ENCODE measurements around the gene ZNF763.
"Not testable (repeated sequence)": the region's sequence is repeated elsewhere in the genome, so short reads cannot be mapped to it uniquely, and the experiment has no call there.

The ZNF763 gene

GRCh38 chr19:11964858-11965645, at the start of gene ZNF763:
ZNF763 (plus strand) TSS chr19:11965040; CDS start chr19:11965209, 169 bp downstream.
- DNase-seq, result peak; percentile 45 to 92

GRCh38 chr19:11921852-11922495, 42.9 kb upstream of the ZNF763 start:
- no peak for DNase-seq

GRCh38 chr19:11924886-11925650, 39.8 kb upstream of the ZNF763 start, which contains the start of gene ZNF700:
ZNF700 (plus strand) TSS chr19:11925107; CDS start chr19:11925211, 104 bp downstream.
- peak; percentile 69 to 84 for DNase-seq

GRCh38 chr19:11925651-11926187, 39.1 kb upstream of the ZNF763 start:
- DNase-seq, result not testable (repeated sequence)

- DNase-seq, result no peak
Observed at GRCh38 chr19:11927227-11927626, 37.6 kb upstream of the ZNF763 start.

GRCh38 chr19:11931051-11931450, 33.8 kb upstream of the ZNF763 start:
- no peak for DNase-seq

- no peak for DNase-seq
Observed at GRCh38 chr19:11931513-11931912, 33.3 kb upstream of the ZNF763 start.

GRCh38 chr19:11935829-11936228, 29.0 kb upstream of the ZNF763 start:
- not testable (repeated sequence) for DNase-seq

GRCh38 chr19:11938383-11938782, 26.5 kb upstream of the ZNF763 start:
- not testable (repeated sequence) for DNase-seq

GRCh38 chr19:11941361-11941887, 23.4 kb upstream of the ZNF763 start:
- not testable (repeated sequence) for DNase-seq

- no peak for DNase-seq
Observed at GRCh38 chr19:11942008-11942842, 22.6 kb upstream of the ZNF763 start.

GRCh38 chr19:11942843-11943108, 22.1 kb upstream of the ZNF763 start:
- no peak for DNase-seq

GRCh38 chr19:11944656-11945055, 20.2 kb upstream of the ZNF763 start:
- no peak for DNase-seq

- no peak for DNase-seq
Observed at GRCh38 chr19:11948646-11949045, 16.2 kb upstream of the ZNF763 start.

GRCh38 chr19:11949201-11949600, 15.6 kb upstream of the ZNF763 start:
- DNase-seq, result no peak

GRCh38 chr19:11949614-11950080, 15.2 kb upstream of the ZNF763 start:
- DNase-seq, result not testable (repeated sequence)

- DNase-seq, result no peak
Observed at GRCh38 chr19:11950312-11950711, 14.5 kb upstream of the ZNF763 start.

- peak in 1 of 2 experiments; percentile 45 for DNase-seq
Observed at GRCh38 chr19:11963566-11964355, 1.1 kb upstream of the ZNF763 start.

- no peak for DNase-seq
Observed at GRCh38 chr19:11964496-11964857, 363 bp upstream of the ZNF763 start.

GRCh38 chr19:11970174-11970573, 5.3 kb downstream of the ZNF763 start:
- DNase-seq, result no peak

GRCh38 chr19:11971041-11971440, 6.2 kb downstream of the ZNF763 start:
- DNase-seq, result no peak

All from cerebellar nuclear complex (tissue), 1 donor.